ENCODE data around the gene MSANTD3.

DNA sequence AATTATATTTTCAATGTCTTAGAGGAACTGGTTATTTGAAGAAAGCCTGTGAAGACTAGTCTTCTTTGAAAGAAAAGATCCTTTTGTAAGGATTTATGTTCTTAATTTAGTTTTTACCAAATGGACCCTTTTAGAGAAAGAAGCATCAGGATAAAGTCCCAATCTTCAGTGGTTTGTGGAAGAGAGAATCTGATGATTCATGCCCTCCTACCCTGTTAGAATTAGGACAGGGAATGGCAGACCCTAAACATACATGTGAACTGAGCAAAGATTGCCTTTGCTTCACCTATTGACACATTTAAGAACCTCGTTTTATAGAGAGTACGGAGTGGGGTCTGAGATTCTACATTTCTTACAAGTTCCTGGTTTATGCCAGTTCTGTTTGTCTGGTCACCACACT is 26.0 kb downstream of the MSANTD3 start:
- TF ChIP-seq, protein P1, sequence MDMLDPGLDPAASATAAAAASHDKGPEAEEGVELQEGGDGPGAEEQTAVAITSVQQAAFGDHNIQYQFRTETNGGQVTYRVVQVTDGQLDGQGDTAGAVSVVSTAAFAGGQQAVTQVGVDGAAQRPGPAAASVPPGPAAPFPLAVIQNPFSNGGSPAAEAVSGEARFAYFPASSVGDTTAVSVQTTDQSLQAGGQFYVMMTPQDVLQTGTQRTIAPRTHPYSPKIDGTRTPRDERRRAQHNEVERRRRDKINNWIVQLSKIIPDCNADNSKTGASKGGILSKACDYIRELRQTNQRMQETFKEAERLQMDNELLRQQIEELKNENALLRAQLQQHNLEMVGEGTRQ (CRISPR knock-in tag; IDR thresholded peaks at IDR 0.05), result no peak
- TF ChIP-seq CEBPB (tag; IDR thresholded peaks at IDR 0.05) (no peak), RAD21 (CRISPR knock-in tag; conservative IDR thresholded peaks at IDR 0.05 in 1 of 2, IDR thresholded peaks at IDR 0.05 in 1 of 2) (no peak)
- TF ChIP-seq, protein P2, sequence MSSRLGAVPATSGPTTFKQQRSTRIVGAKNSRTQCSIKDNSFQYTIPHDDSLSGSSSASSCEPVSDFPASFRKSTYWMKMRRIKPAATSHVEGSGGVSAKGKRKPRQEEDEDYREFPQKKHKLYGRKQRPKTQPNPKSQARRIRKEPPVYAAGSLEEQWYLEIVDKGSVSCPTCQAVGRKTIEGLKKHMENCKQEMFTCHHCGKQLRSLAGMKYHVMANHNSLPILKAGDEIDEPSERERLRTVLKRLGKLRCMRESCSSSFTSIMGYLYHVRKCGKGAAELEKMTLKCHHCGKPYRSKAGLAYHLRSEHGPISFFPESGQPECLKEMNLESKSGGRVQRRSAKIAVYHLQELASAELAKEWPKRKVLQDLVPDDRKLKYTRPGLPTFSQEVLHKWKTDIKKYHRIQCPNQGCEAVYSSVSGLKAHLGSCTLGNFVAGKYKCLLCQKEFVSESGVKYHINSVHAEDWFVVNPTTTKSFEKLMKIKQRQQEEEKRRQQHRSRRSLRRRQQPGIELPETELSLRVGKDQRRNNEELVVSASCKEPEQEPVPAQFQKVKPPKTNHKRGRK (tag; IDR thresholded peaks at IDR 0.05), result no peak
- TF ChIP-seq, protein P3, sequence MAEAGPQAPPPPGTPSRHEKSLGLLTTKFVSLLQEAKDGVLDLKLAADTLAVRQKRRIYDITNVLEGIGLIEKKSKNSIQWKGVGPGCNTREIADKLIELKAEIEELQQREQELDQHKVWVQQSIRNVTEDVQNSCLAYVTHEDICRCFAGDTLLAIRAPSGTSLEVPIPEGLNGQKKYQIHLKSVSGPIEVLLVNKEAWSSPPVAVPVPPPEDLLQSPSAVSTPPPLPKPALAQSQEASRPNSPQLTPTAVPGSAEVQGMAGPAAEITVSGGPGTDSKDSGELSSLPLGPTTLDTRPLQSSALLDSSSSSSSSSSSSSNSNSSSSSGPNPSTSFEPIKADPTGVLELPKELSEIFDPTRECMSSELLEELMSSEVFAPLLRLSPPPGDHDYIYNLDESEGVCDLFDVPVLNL (CRISPR knock-in tag; IDR thresholded peaks at IDR 0.05; ENCODE audit: low read depth), result no peak
- TF ChIP-seq, protein P4, sequence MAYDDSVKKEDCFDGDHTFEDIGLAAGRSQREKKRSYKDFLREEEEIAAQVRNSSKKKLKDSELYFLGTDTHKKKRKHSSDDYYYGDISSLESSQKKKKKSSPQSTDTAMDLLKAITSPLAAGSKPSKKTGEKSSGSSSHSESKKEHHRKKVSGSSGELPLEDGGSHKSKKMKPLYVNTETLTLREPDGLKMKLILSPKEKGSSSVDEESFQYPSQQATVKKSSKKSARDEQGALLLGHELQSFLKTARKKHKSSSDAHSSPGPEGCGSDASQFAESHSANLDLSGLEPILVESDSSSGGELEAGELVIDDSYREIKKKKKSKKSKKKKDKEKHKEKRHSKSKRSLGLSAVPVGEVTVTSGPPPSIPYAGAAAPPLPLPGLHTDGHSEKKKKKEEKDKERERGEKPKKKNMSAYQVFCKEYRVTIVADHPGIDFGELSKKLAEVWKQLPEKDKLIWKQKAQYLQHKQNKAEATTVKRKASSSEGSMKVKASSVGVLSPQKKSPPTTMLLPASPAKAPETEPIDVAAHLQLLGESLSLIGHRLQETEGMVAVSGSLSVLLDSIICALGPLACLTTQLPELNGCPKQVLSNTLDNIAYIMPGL (CRISPR knock-in tag; IDR thresholded peaks at IDR 0.05), result no peak
- TF ChIP-seq, protein P5, sequence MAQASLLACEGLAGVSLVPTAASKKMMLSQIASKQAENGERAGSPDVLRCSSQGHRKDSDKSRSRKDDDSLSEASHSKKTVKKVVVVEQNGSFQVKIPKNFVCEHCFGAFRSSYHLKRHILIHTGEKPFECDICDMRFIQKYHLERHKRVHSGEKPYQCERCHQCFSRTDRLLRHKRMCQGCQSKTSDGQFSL (CRISPR knock-in tag; IDR thresholded peaks at IDR 0.05), result no peak
- TF ChIP-seq, protein P5 (tag; IDR thresholded peaks at IDR 0.05), result no peak

Data from K562 (cell line).